ENCODE results near the gene GJA1. TPM values are rescaled to one million over a fixed set of nuclear protein-coding genes. Genes with fewer than 3 reads are reported as not detected.

GJA1 gene
- polyA plus RNA-seq, 4 donors, result 0.89 to 88.2 (median 17.1) TPM

GRCh38 chr6:121450242-121450641, 14.8 kb downstream of the GJA1 start:
- DNase-seq, result no peak
- peaks cover 0 to 14% (median 0%) of the 10 kb centered on the region in 3 donors for H3K36me3 ChIP-seq (ENCODE audit: control insufficient read depth in 3 of 3, insufficient read depth in 2 of 3, low read depth in 1 of 3, low read length in 3 of 3)
- no peaks in the 10 kb centered on the region for H3K27me3 ChIP-seq (ENCODE audit: control insufficient read depth in 3 of 3, insufficient read depth in 3 of 3, low read length in 3 of 3)
- H3K9me3 ChIP-seq (ENCODE audit: control insufficient read depth in 2 of 2, insufficient read depth in 1 of 2, low read depth in 1 of 2, low read length in 1 of 2), result no peaks in the 10 kb centered on the region
- FAIRE-seq, result no peak
- no peak overlapping the region for H3K4me3 ChIP-seq (ENCODE audit: low read depth in 1 of 3, low read length in 3 of 3)
- 92 to 96% (median 94%) methylated on average over 11 of the region's 11 CpGs for WGBS, 3 donors
- H3K27ac ChIP-seq (ENCODE audit: low read depth in 1 of 3, low read length in 2 of 3), result no peak overlapping the region
- no peaks in the 10 kb centered on the region for H3K4me1 ChIP-seq (ENCODE audit: control insufficient read depth in 3 of 3, insufficient read depth in 2 of 3, low read depth in 1 of 3, low read length in 2 of 3)

- no peak for FAIRE-seq
- no peaks in the 10 kb centered on the region for H3K9me3 ChIP-seq (ENCODE audit: control insufficient read depth in 2 of 2, insufficient read depth in 1 of 2, low read depth in 1 of 2, low read length in 1 of 2)
These were observed 15.8 kb downstream of the GJA1 start for GRCh38 chr6:121451250-121451649.

GRCh38 chr6:121453191-121453590, 17.7 kb downstream of the GJA1 start:
- DNase-seq (no peak), FAIRE-seq (no peak)
- Histone ChIP-seq H3K36me3 (ENCODE audit: control insufficient read depth in 3 of 3, insufficient read depth in 2 of 3, low read depth in 1 of 3, low read length in 3 of 3) (peaks cover 0 to 2% (median 0%) of the 10 kb centered on the region in 3 donors), H3K4me1 (ENCODE audit: control insufficient read depth in 3 of 3, insufficient read depth in 2 of 3, low read depth in 1 of 3, low read length in 2 of 3) (no peaks in the 10 kb centered on the region), H3K27ac (ENCODE audit: low read depth in 1 of 3, low read length in 2 of 3) (no peak overlapping the region), H3K9me3 (ENCODE audit: control insufficient read depth in 2 of 2, insufficient read depth in 1 of 2, low read depth in 1 of 2, low read length in 1 of 2) (no peaks in the 10 kb centered on the region), H3K27me3 (ENCODE audit: control insufficient read depth in 3 of 3, insufficient read depth in 3 of 3, low read length in 3 of 3) (no peaks in the 10 kb centered on the region), H3K4me3 (ENCODE audit: low read depth in 1 of 3, low read length in 3 of 3) (no peak overlapping the region)
- WGBS, 3 donors, result 85 to 94% (median 87%) methylated on average over 5 of the region's 5 CpGs

More at GRCh38 chr6:121451250-121451649, 15.8 kb downstream of the GJA1 start:
- Histone ChIP-seq H3K4me3 (ENCODE audit: low read depth in 1 of 3, low read length in 3 of 3) (no peak overlapping the region), H3K4me1 (ENCODE audit: control insufficient read depth in 3 of 3, insufficient read depth in 2 of 3, low read depth in 1 of 3, low read length in 2 of 3) (no peaks in the 10 kb centered on the region), H3K27ac (ENCODE audit: low read depth in 1 of 3, low read length in 2 of 3) (no peak overlapping the region), H3K27me3 (ENCODE audit: control insufficient read depth in 3 of 3, insufficient read depth in 3 of 3, low read length in 3 of 3) (no peaks in the 10 kb centered on the region), H3K36me3 (ENCODE audit: control insufficient read depth in 3 of 3, insufficient read depth in 2 of 3, low read depth in 1 of 3, low read length in 3 of 3) (peaks cover 0 to 14% (median 0%) of the 10 kb centered on the region in 3 donors)
- no peak for DNase-seq

- Histone ChIP-seq H3K36me3 (ENCODE audit: control insufficient read depth in 3 of 3, insufficient read depth in 2 of 3, low read depth in 1 of 3, low read length in 3 of 3) (no peaks in the 10 kb centered on the region), H3K27me3 (ENCODE audit: control insufficient read depth in 3 of 3, insufficient read depth in 3 of 3, low read length in 3 of 3) (no peaks in the 10 kb centered on the region), H3K4me3 (ENCODE audit: low read depth in 1 of 3, low read length in 3 of 3) (no peak overlapping the region), H3K9me3 (ENCODE audit: control insufficient read depth in 2 of 2, insufficient read depth in 1 of 2, low read depth in 1 of 2, low read length in 1 of 2) (no peaks in the 10 kb centered on the region), H3K27ac (ENCODE audit: low read depth in 1 of 3, low read length in 2 of 3) (no peak overlapping the region), H3K4me1 (ENCODE audit: control insufficient read depth in 3 of 3, insufficient read depth in 2 of 3, low read depth in 1 of 3, low read length in 2 of 3) (no peaks in the 10 kb centered on the region)
- 70 to 84% (median 83%) methylated on average over 2 of the region's 2 CpGs for WGBS, 3 donors
- FAIRE-seq, result no peak
- no peak for DNase-seq
These were observed 24.7 kb downstream of the GJA1 start for GRCh38 chr6:121460170-121460569.

- H3K36me3 ChIP-seq (ENCODE audit: control insufficient read depth in 3 of 3, insufficient read depth in 2 of 3, low read depth in 1 of 3, low read length in 3 of 3), result no peaks in the 10 kb centered on the region
- no peaks in the 10 kb centered on the region for H3K27me3 ChIP-seq (ENCODE audit: control insufficient read depth in 3 of 3, insufficient read depth in 3 of 3, low read length in 3 of 3)
- no peak overlapping the region for H3K4me3 ChIP-seq (ENCODE audit: low read depth in 1 of 3, low read length in 3 of 3)
- FAIRE-seq (no peak), DNase-seq (no peak)
- no peak overlapping the region for H3K27ac ChIP-seq (ENCODE audit: low read depth in 1 of 3, low read length in 2 of 3)
- no peaks in the 10 kb centered on the region for H3K9me3 ChIP-seq (ENCODE audit: control insufficient read depth in 2 of 2, insufficient read depth in 1 of 2, low read depth in 1 of 2, low read length in 1 of 2)
- no peaks in the 10 kb centered on the region for H3K4me1 ChIP-seq (ENCODE audit: control insufficient read depth in 3 of 3, insufficient read depth in 2 of 3, low read depth in 1 of 3, low read length in 2 of 3)
- WGBS, 3 donors, result 83 to 88% (median 86%) methylated on average over 3 of the region's 3 CpGs
These were observed 27.6 kb downstream of the GJA1 start for GRCh38 chr6:121463087-121463486.

- Histone ChIP-seq H3K36me3 (ENCODE audit: control insufficient read depth in 3 of 3, insufficient read depth in 2 of 3, low read depth in 1 of 3, low read length in 3 of 3) (no peaks in the 10 kb centered on the region), H3K27ac (ENCODE audit: low read depth in 1 of 3, low read length in 2 of 3) (no peak overlapping the region), H3K27me3 (ENCODE audit: control insufficient read depth in 3 of 3, insufficient read depth in 3 of 3, low read length in 3 of 3) (no peaks in the 10 kb centered on the region), H3K9me3 (ENCODE audit: control insufficient read depth in 2 of 2, insufficient read depth in 1 of 2, low read depth in 1 of 2, low read length in 1 of 2) (no peaks in the 10 kb centered on the region), H3K4me3 (ENCODE audit: low read depth in 1 of 3, low read length in 3 of 3) (no peak overlapping the region), H3K4me1 (ENCODE audit: control insufficient read depth in 3 of 3, insufficient read depth in 2 of 3, low read depth in 1 of 3, low read length in 2 of 3) (no peaks in the 10 kb centered on the region)
- FAIRE-seq (no peak), DNase-seq (no peak)
- WGBS, 3 donors, result 86 to 91% (median 91%) methylated on average over 6 of the region's 6 CpGs
These were observed 29.7 kb downstream of the GJA1 start for GRCh38 chr6:121465101-121465500.

GRCh38 chr6:121479486-121480098, 44.1 kb downstream of the GJA1 start:
- FAIRE-seq (no peak), DNase-seq (no peak)
- Histone ChIP-seq H3K27ac (ENCODE audit: low read depth in 1 of 3, low read length in 2 of 3) (no peak overlapping the region), H3K36me3 (ENCODE audit: control insufficient read depth in 3 of 3, insufficient read depth in 2 of 3, low read depth in 1 of 3, low read length in 3 of 3) (no peaks in the 10 kb centered on the region), H3K27me3 (ENCODE audit: control insufficient read depth in 3 of 3, insufficient read depth in 3 of 3, low read length in 3 of 3) (no peaks in the 10 kb centered on the region), H3K4me3 (ENCODE audit: low read depth in 1 of 3, low read length in 3 of 3) (no peak overlapping the region), H3K4me1 (ENCODE audit: control insufficient read depth in 3 of 3, insufficient read depth in 2 of 3, low read depth in 1 of 3, low read length in 2 of 3) (no peaks in the 10 kb centered on the region), H3K9me3 (ENCODE audit: control insufficient read depth in 2 of 2, insufficient read depth in 1 of 2, low read depth in 1 of 2, low read length in 1 of 2) (no peaks in the 10 kb centered on the region)
- 90 to 93% (median 91%) methylated on average over 21 of the region's 21 CpGs for WGBS, 3 donors

GRCh38 chr6:121480099-121480713, 44.8 kb downstream of the GJA1 start:
- WGBS, 3 donors, result 81 to 94% (median 90%) methylated on average over 18 of the region's 18 CpGs
- Histone ChIP-seq H3K27me3 (ENCODE audit: control insufficient read depth in 3 of 3, insufficient read depth in 3 of 3, low read length in 3 of 3) (no peaks in the 10 kb centered on the region), H3K4me1 (ENCODE audit: control insufficient read depth in 3 of 3, insufficient read depth in 2 of 3, low read depth in 1 of 3, low read length in 2 of 3) (no peaks in the 10 kb centered on the region), H3K9me3 (ENCODE audit: control insufficient read depth in 2 of 2, insufficient read depth in 1 of 2, low read depth in 1 of 2, low read length in 1 of 2) (no peaks in the 10 kb centered on the region), H3K27ac (ENCODE audit: low read depth in 1 of 3, low read length in 2 of 3) (no peak overlapping the region), H3K4me3 (ENCODE audit: low read depth in 1 of 3, low read length in 3 of 3) (no peak overlapping the region), H3K36me3 (ENCODE audit: control insufficient read depth in 3 of 3, insufficient read depth in 2 of 3, low read depth in 1 of 3, low read length in 3 of 3) (no peaks in the 10 kb centered on the region)
- DNase-seq, result no peak
- FAIRE-seq, result no peak
